Stimulated activated CD8-positive, alpha-beta memory T cell treated with anti-CD3 and anti-CD28 coated beads, Interleukin-4, amount 100 ng/mL, for 24 hours (primary cell): ENCODE data around the gene SMIM38.

Experiments
- DNase-seq: peaks from one replicate; pipeline ENCODE4 v3.0.0-alpha.2; 2020; ENCODE audit warnings: low read depth

SMIM38 gene

DNA sequence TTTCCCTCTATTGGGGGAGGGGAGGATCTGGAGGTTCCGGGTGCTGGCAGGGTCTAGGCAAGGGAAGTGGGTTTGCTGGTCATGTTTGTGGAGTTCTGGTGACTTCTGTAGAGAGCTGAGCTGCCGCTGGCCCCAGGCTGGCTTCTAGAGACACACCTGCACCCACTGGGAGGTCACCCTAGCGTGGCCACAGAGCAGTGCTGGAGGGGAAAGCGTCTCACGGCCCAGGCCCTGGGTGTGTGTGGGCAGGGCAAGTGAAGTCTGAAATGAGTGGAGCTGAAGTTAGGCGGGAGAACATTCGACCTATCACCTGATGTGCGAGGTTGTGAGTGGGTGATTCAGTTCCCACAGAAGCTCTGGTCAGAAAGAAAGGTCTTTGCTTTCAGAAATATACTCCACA is 27.9 kb downstream of the SMIM38 start:
- DNase-seq: no peak

GRCh38 chr11:69186316-69187260 is 30.9 kb downstream of the SMIM38 start:
- DNase-seq: no peak

DNA sequence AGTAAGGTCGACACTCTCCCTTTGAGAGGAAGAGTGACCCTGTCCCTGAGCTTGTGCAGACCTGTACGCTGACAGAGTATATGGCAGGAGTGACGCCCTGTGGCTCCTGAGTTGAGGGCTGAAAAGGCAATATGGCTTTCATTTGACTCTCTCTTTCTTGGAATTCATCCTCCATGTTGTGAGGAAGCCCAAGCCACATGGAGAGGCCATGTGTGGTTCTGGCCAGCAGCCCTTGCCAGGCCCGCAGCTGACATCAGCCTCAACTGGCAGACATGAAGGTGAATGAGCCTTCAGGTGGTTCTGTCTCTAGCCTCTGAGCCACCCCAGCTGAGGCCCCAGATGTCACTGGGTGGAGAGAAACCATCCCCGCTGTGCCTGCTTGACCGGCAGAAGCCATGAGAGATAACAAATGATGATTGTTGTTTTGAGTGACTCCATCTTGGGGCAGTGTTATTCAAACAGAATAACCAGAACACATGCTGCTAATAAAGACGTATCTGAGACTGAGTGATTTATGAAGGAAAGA is 31.9 kb downstream of the SMIM38 start:
- no peak for DNase-seq

- DNase-seq: no peak
These were observed 33.3 kb downstream of the SMIM38 start for GRCh38 chr11:69189059-69189458.

GRCh38 chr11:69190796-69191536 is 35.2 kb downstream of the SMIM38 start:
- no peak for DNase-seq

DNA sequence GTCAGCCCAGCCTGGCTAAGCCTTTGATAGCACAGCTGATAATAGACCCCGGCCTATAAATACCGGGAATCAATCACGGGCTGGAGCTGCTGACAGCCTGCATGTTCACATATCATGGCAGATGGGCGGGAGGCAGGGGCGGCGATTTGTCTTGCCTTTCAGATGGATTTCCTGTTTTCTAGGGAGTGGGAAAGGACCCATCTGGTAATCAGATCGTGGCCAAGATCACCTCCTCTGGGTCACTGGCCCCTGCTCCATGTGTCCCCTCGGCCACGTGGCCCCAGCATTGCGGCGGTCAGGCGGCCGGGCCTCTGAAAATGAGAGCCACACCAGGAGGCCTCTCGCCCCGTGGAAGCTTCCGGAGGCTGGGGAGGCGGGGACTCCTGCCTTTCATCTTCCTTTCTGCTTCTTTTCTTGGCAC is 36.6 kb downstream of the SMIM38 start:
- DNase-seq: no peak

DNA sequence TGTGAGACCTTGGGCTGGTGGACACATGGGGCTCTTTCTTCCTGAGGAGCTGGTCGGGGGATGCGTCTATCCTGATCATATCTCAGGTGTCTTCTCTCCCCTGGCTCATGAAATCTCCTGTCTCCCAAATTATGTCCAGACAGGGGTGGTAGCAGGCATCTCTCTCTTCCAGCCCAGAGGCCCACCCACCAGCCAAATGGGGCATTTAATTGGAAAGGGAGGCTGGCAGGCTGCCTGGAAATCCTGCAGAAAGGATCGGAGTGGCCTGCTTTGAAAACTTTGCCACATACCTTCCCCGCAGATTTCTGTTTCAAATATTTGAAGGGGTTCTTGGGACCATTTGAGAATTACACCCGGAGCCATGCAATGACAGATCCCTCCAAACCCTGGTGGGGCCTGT is 37.4 kb downstream of the SMIM38 start:
- DNase-seq: no peak

- no peak for DNase-seq
These were observed 37.9 kb downstream of the SMIM38 start for GRCh38 chr11:69193629-69194028.

- no peak for DNase-seq
These were observed 38.7 kb downstream of the SMIM38 start for GRCh38 chr11:69194396-69194795.

GRCh38 chr11:69194956-69195355 is 39.2 kb downstream of the SMIM38 start:
- DNase-seq: no peak

DNA sequence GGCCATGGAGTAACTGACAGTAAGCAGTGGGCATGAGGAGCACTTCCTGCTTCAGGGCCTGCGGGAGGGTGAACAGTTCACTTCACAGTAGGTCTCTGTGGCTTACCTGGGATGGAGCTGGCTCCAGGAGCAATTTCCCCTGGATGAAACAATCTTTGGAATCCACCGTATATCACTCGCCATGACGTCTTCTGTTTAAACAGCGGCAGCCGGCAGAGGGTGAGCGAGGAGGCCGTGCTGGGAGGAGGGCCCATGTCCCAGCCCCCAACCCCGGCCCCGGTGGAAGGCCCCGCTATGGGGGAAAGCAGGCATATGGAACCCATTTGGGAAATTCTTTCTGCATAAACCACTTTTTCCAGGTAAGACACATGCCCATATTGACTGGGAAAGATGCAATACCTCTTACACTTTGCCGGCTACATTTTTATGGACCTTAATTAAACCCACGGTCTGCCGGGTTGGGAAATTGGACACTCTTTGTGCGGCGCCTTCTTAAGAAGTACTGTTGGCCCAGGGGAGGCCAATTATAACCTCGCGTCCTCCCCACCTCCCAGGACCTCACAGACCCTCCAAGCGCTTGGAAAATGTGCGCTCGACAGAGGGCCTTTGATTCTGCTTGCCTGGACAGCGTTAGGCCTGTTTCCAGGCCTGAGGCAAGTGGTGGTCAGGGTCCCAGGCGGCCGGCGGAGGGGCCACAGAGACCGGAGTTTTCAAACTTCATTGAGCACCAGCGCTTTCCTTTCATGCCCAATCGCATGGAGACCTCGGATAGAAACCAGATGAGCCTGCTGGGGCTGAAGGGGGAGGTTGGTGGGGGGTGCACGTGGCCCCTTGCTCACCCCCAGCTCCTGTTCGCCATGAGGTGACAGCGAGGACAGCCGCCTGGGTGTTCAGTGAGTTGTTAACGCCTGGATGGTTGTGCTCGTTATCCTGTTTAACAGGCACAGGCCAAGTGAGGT is 40.4 kb downstream of the SMIM38 start:
- no peak for DNase-seq

DNA sequence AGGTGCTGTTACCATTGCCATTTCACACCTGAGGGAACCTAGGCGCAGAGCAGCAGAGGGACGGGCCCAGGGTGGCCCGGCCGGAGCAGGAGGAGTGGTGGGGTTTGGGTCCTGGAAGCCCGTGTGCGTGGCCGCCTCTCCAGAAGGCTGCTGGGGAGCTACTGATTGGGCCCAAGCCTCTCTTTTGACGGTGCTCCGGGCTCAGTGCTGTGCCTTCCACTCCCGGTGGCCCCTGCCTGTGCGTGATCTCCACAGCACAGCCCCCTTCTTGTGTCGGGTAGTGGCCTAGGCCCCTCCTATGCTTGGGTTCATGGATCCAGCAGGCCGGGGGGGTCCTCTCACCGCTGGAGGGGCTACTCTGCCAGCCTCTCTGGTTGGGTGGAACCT is 41.0 kb downstream of the SMIM38 start:
- no peak for DNase-seq

GRCh38 chr11:69198891-69199582 is 43.3 kb downstream of the SMIM38 start:
- no peak for DNase-seq

DNA sequence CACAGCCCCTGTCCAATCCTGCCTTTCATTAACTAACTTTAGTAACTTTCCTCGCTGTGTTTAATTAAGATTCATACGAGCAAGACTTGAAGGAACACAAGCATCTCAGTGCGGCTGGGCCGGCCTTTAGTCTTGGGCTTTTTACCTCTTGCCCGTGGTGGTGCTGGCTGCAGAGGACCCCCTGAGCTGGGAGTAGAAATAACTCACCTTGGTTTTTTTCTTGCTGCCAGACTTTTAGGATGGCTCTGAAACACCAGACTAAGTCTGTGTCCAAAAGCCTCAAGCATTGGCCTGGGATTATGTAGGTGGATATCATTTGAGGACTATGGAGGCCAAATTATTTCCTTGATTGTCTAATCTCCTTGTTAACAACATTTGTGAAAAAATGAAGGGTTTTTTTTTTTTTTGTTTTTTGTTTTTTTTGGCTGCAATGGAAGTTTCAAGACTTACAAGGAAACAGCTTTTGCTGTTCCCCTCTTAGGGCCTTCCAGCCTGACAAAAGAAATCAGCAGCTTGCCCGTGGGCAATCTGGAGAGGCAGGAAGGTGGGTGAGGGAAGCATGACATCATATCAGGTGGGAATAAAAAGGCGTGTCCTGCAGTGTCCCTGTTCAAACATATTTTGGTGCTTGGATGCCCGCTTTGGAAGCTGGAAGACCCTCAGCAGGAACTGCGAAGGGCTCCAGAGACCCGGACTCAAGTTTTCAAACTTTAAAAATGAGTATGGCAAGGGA is 44.0 kb downstream of the SMIM38 start:
- no peak for DNase-seq

DNA sequence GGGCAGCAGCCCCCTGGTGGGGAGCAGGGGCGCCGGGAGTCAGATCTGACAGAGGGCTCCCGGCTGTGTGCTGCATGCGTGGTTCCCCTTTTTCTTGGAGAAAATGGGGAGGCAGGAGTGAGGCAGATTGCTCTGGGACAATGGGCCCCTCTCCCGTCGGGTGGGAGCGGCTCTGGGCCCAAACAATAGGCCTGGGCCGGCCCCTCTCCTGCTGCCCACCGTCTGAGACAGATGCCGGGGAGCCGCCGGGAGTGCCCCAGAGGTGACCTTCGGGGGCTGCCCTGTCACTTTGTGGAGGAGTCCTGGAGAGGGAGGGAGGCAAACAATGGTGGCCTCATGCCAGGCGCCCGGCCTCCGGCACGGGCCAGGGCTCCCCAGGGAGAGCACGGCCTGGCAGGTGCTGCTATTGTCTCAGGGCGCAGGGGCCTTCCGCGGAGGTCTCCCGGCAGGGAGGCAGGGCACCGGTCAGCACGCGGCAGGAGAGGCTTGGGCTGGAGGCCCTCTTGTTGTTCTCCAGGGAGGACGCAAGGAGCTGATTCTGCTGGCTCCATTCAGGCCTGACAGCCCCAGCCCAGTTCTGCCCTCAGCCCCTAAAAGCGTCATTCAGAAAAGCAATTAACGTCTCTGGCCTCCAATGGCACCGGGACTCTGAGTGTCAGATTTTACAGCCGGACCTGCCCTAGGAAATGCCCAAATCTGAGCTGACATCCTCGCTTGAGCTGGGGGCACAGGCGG is 44.8 kb downstream of the SMIM38 start:
- no peak for DNase-seq

GRCh38 chr11:69201066-69201365 is 45.3 kb downstream of the SMIM38 start:
- no peak for DNase-seq

GRCh38 chr11:69201764-69202370 is 46.1 kb downstream of the SMIM38 start:
- no peak for DNase-seq

DNA sequence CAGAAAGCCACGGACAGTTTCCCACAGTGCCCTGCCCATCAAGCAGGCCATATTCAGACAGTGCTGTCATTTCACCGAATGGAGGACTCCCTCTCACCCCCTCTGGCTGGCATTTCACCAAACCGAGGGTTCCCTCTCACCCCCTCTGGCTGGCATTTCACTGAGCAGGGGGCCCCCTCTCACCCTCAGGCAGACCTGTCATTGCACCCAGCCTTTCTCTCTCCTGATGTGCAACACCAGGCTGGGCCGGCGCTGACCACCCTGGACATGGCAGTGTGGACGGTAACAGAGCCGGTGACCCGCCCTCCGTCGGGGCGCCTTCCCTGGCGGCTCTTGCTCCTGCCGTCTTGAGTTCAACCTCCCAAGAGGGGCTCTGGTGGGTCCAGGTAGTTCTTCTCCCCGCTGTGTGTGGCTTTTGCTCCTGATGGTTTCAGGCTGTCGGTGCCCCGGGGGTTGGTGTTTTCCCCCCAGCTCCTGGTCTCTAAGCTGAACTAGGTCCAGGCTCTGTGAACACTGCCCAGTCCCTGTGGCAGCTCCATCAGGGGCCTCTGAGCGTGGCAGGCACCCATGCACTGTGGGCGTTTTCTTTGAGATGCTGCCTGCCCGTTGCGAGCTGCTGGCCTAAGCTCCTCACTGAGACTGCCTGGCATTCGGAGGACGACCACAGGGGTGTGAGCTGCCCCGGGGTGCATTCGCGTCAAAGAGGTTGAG is 46.9 kb downstream of the SMIM38 start:
- DNase-seq: no peak

GRCh38 chr11:69203381-69203780 is 47.6 kb downstream of the SMIM38 start:
- no peak for DNase-seq
